Astrocyte (in vitro differentiated cells and primary cell): Measurements from ENCODE around the gene DCAF7.

Experiments
- CTCF ChIP-seq: IDR thresholded peaks from 2 replicates; pipeline ENCODE4 v1.5.1; 2011; ENCODE audit warnings: low read depth, mild to moderate bottlenecking, inconsistent platforms, low read length, moderate library complexity; ENCODE audit not compliant: insufficient read depth
- EZH2 ChIP-seq: IDR thresholded peaks from 2 replicates; pipeline ENCODE4 v1.6.1; 2012; ENCODE audit warnings: mild to moderate bottlenecking, low read length, inconsistent platforms; ENCODE audit not compliant: insufficient read depth

GRCh38 chr17:63530557-63531021 lies 19.7 kb upstream of the DCAF7 start:
- no peak for TF ChIP-seq CTCF
- TF ChIP-seq EZH2 = no peak
